HepG2 (cell line): ENCODE data around the gene SHISA9. TPM values are rescaled to one million over a fixed set of nuclear protein-coding genes. Genes with fewer than 3 reads are reported as not detected.

Source experiments
- ATAD3A ChIP-seq: sonication (generic); formaldehyde crosslinking; IDR thresholded peaks from 2 replicates; pipeline ENCODE4 v1.4.0; 2020; ENCODE audit warnings: missing genetic modification reagents
- ATM ChIP-seq: fragments of 450-650 bp; IDR thresholded peaks from 2 replicates; pipeline ENCODE4 v1.7.1; 2017; ENCODE audit warnings: mild to moderate bottlenecking, borderline replicate concordance
- DPF2 ChIP-seq: sonication (generic); formaldehyde crosslinking; IDR thresholded peaks from 2 replicates; pipeline ENCODE4 v1.4.0; 2020; ENCODE audit warnings: mild to moderate bottlenecking, low read depth, missing genetic modification reagents, borderline replicate concordance
- MXD4 ChIP-seq: IDR thresholded peaks from 2 replicates; pipeline ENCODE4 v1.6.1; 2016; ENCODE audit warnings: mild to moderate bottlenecking, missing biosample characterization, missing genetic modification reagents
- NR2F2 ChIP-seq: IDR thresholded peaks from 2 replicates; pipeline ENCODE4 v1.6.1; 2012; ENCODE audit warnings: low read depth, inconsistent platforms, borderline replicate concordance
- PRPF4 ChIP-seq: fragments of 200-400 bp; formaldehyde crosslinking; IDR thresholded peaks from 2 replicates; pipeline ENCODE4 v1.6.1; 2016; ENCODE audit warnings: low read length, low read depth; ENCODE audit not compliant: poor library complexity, severe bottlenecking
- TBX2 ChIP-seq: sonication (generic); formaldehyde crosslinking; IDR thresholded peaks from 2 replicates; pipeline ENCODE4 v1.5.0; 2020; ENCODE audit warnings: missing genetic modification reagents, mild to moderate bottlenecking, borderline replicate concordance
- ZFP41 ChIP-seq: sonication (generic); formaldehyde crosslinking; IDR thresholded peaks from 2 replicates; pipeline ENCODE4 v1.4.0; 2020; ENCODE audit warnings: mild to moderate bottlenecking, missing genetic modification reagents, borderline replicate concordance
- ZMAT3 ChIP-seq: sonication (generic); formaldehyde crosslinking; conservative IDR thresholded peaks from 2 replicates; pipeline ENCODE4 v1.7.0; 2021; ENCODE audit warnings: missing genetic modification reagents
- ZMYM4 ChIP-seq: sonication (generic); formaldehyde crosslinking; IDR thresholded peaks from 2 replicates; pipeline ENCODE4 v1.8.1; 2023; ENCODE audit warnings: mild to moderate bottlenecking, missing genetic modification reagents
- ZNF615 ChIP-seq: sonication (generic); formaldehyde crosslinking; IDR thresholded peaks from 2 replicates; pipeline ENCODE4 v1.5.0; 2020; ENCODE audit warnings: mild to moderate bottlenecking, missing genetic modification reagents, borderline replicate concordance
- ZSCAN30 ChIP-seq: sonication (generic); formaldehyde crosslinking; IDR thresholded peaks from 2 replicates; pipeline ENCODE4 v1.5.0; 2020; ENCODE audit warnings: mild to moderate bottlenecking, missing genetic modification reagents
- polyA plus RNA-seq, 8 experiments: library from polyadenylated mRNA; depleted of rRNA in 3 of 8; stranded (reverse) in 7 of 8; unstranded in 1 of 8; fragments of >200 nt; fragmentation: Illumina TruSeq in 4 of 8; extraction: Trizol in 4 of 8; gene quantifications; 2 replicates each; pipeline versions ENCODE4 v1.2.1 to v1.2.3, GENCODE V29; 2011 to 2016; ENCODE audit warnings: low read depth in 4 of 8, missing spikeins in 1 of 8, mixed read lengths in 1 of 8; ENCODE audit not compliant: insufficient read depth in 1 of 8
- total RNA-seq, 5 experiments: library from RNA; depleted of rRNA; stranded (reverse); fragments of >200 nt; fragmentation: Illumina TruSeq; extraction: Trizol; gene quantifications; 2 replicates each; pipeline ENCODE4 v1.2.3, GENCODE V29; 2016; ENCODE audit warnings: low read depth in 1 of 5
- TF ChIP-seq, protein P1 (sequence below): sonication (generic); formaldehyde crosslinking; IDR thresholded peaks from 2 replicates; pipeline ENCODE4 v1.5.1; 2020; ENCODE audit warnings: missing genetic modification reagents, mild to moderate bottlenecking, borderline replicate concordance
- TF ChIP-seq, protein P2 (sequence below): sonication (generic); formaldehyde crosslinking; IDR thresholded peaks from 2 replicates; pipeline ENCODE4 v1.4.0; 2020; ENCODE audit warnings: missing genetic modification reagents, borderline replicate concordance
- TF ChIP-seq, protein P3 (sequence below), 2 experiments: fragments of 450-650 bp in 1 of 2; sonication (generic) in 1 of 2; formaldehyde crosslinking in 1 of 2; IDR thresholded peaks; 2 replicates each; pipeline versions ENCODE4 v1.6.1 to v1.8.0; 2016 to 2022; ENCODE audit warnings: antibody characterized with exemption in 1 of 2, mild to moderate bottlenecking in 1 of 2, missing genetic modification reagents in 1 of 2

The SHISA9 gene
- total and polyA plus RNA-seq, 2 of the 13 experiments (the other 11 are each of a cell fraction or from before 2014, with no cell fraction given): 0.01 TPM; not detected in 1

DNA sequence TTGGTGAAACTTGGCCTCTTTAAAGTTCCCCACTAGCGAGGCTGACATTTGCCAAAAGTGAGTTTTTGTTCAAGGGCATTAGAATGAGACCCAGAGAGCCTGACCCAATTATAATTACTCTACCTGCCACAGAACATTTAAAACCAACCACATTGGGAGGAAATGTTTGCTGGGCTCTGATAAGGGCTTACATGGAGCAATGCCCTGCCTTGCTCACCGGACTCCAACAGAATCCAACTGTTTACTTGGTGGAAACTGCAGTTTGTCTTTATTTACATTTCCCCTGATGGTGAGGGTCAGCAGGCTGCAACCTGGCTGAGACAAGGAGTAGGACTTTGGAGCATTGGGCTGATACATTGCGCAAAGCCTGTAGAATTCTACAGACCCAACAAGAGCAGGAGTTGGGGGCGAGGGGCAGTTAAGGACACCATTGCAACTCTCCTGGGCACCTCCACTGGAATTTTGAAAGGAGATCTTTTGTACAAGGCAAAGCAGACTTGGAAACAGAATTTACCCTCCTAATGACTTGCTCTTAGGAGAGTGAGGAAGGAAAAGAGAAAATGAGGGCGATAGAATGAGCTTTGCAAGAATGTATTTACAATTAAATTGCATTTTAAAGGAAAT lies 368.6 kb downstream of the SHISA9 start (continued):
- TF ChIP-seq, protein P1, sequence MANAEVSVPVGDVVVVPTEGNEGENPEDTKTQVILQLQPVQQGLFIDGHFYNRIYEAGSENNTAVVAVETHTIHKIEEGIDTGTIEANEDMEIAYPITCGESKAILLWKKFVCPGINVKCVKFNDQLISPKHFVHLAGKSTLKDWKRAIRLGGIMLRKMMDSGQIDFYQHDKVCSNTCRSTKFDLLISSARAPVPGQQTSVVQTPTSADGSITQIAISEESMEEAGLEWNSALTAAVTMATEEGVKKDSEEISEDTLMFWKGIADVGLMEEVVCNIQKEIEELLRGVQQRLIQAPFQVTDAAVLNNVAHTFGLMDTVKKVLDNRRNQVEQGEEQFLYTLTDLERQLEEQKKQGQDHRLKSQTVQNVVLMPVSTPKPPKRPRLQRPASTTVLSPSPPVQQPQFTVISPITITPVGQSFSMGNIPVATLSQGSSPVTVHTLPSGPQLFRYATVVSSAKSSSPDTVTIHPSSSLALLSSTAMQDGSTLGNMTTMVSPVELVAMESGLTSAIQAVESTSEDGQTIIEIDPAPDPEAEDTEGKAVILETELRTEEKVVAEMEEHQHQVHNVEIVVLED (CRISPR knock-in tag): peak; percentile 45; the same call in 1 of the 2 replicates
- TF ChIP-seq, protein P2, sequence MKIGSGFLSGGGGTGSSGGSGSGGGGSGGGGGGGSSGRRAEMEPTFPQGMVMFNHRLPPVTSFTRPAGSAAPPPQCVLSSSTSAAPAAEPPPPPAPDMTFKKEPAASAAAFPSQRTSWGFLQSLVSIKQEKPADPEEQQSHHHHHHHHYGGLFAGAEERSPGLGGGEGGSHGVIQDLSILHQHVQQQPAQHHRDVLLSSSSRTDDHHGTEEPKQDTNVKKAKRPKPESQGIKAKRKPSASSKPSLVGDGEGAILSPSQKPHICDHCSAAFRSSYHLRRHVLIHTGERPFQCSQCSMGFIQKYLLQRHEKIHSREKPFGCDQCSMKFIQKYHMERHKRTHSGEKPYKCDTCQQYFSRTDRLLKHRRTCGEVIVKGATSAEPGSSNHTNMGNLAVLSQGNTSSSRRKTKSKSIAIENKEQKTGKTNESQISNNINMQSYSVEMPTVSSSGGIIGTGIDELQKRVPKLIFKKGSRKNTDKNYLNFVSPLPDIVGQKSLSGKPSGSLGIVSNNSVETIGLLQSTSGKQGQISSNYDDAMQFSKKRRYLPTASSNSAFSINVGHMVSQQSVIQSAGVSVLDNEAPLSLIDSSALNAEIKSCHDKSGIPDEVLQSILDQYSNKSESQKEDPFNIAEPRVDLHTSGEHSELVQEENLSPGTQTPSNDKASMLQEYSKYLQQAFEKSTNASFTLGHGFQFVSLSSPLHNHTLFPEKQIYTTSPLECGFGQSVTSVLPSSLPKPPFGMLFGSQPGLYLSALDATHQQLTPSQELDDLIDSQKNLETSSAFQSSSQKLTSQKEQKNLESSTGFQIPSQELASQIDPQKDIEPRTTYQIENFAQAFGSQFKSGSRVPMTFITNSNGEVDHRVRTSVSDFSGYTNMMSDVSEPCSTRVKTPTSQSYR: peak; percentile 88
- peak; percentile 92 for TF ChIP-seq NR2F2
- TF ChIP-seq ZMAT3 (CRISPR knock-in tag): peak; percentile 94
- TF ChIP-seq, protein P3, sequence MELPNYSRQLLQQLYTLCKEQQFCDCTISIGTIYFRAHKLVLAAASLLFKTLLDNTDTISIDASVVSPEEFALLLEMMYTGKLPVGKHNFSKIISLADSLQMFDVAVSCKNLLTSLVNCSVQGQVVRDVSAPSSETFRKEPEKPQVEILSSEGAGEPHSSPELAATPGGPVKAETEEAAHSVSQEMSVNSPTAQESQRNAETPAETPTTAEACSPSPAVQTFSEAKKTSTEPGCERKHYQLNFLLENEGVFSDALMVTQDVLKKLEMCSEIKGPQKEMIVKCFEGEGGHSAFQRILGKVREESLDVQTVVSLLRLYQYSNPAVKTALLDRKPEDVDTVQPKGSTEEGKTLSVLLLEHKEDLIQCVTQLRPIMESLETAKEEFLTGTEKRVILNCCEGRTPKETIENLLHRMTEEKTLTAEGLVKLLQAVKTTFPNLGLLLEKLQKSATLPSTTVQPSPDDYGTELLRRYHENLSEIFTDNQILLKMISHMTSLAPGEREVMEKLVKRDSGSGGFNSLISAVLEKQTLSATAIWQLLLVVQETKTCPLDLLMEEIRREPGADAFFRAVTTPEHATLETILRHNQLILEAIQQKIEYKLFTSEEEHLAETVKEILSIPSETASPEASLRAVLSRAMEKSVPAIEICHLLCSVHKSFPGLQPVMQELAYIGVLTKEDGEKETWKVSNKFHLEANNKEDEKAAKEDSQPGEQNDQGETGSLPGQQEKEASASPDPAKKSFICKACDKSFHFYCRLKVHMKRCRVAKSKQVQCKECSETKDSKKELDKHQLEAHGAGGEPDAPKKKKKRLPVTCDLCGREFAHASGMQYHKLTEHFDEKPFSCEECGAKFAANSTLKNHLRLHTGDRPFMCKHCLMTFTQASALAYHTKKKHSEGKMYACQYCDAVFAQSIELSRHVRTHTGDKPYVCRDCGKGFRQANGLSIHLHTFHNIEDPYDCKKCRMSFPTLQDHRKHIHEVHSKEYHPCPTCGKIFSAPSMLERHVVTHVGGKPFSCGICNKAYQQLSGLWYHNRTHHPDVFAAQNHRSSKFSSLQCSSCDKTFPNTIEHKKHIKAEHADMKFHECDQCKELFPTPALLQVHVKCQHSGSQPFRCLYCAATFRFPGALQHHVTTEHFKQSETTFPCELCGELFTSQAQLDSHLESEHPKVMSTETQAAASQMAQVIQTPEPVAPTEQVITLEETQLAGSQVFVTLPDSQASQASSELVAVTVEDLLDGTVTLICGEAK (IDR thresholded peaks at IDR 0.05): no peak
- TF ChIP-seq, protein P3 (CRISPR knock-in tag; IDR thresholded peaks at IDR 0.05): peak; percentile 66; the same call in 1 of the 2 replicates
- no peak for TF ChIP-seq ATAD3A
- TF ChIP-seq TBX2 (CRISPR knock-in tag): peak; percentile 95
- TF ChIP-seq MXD4: no peak
- peak; percentile 100 for TF ChIP-seq ZMYM4 (CRISPR knock-in tag)
- no peak for TF ChIP-seq PRPF4
- TF ChIP-seq ZFP41 (CRISPR knock-in tag): no peak
- TF ChIP-seq DPF2 (CRISPR knock-in tag): peak; percentile 100
- TF ChIP-seq ZSCAN30: no peak
- TF ChIP-seq ATM: no peak
- no peak for TF ChIP-seq ZNF615 (CRISPR knock-in tag)
